A549 (cell line): Measurements from ENCODE around the gene GLIS1. TPM values are rescaled to one million over a fixed set of nuclear protein-coding genes. Genes with fewer than 3 reads are reported as not detected.

Source experiments
- ATAC-seq, 2 experiments: fragments of 200-7000 bp in 1 of 2; fragments of >200 bp in 1 of 2; cut with Nextera tagmentation in 1 of 2; cut with Tn5 transposase in 1 of 2; 3 replicates each; pipeline versions ENCODE4 v1.8.0 to v1.9.1; 2018 to 2020; ENCODE audit warnings: mild to moderate bottlenecking in 1 of 2, moderate library complexity in 1 of 2
- CTCF ChIA-PET: fragments of 300-600 bp; sonication (Branson Sonifier 250); formaldehyde crosslinking; extraction: SDS; loops from one replicate; lab custom pipeline; 2021; ENCODE audit warnings: antibody characterized with exemption, inconsistent platforms; lab: Yijun Ruan, JAX
- POLR2A ChIA-PET: fragments of 350-600 bp; formaldehyde crosslinking; extraction: SDS; loops from one replicate; lab custom pipeline; 2021; ENCODE audit warnings: antibody characterized with exemption, inconsistent platforms; lab: Yijun Ruan, JAX
- DNase-seq, 2 experiments: peaks; one replicate each; pipeline versions ENCODE4 v3.0.0 to v3.0.0-alpha.2; 2011 to 2016; ENCODE audit warnings: low read depth in 1 of 2, low spot score in 1 of 2
- FAIRE-seq: peaks from 2 replicates; lab custom pipeline; 2011; peaks lifted over from hg19 to GRCh38; lab: Jason Lieb, UNC
- H3K27ac ChIP-seq, 2 experiments: fragments of >200 bp; sonication (Bioruptor Twin); formaldehyde crosslinking; 3 replicates each; pipeline ENCODE4 v1.5.1; 2016 to 2017
- H3K4me1 ChIP-seq: fragments of >200 bp; sonication (Bioruptor Twin); formaldehyde crosslinking; 3 replicates; pipeline ENCODE4 v1.6.1; 2016
- H3K4me2 ChIP-seq: fragments of >200 bp; sonication (Bioruptor Twin); formaldehyde crosslinking; 3 replicates; pipeline ENCODE4 v1.6.1; 2016
- H3K4me3 ChIP-seq: fragments of >200 bp; sonication (Bioruptor Twin); formaldehyde crosslinking; 3 replicates; pipeline ENCODE4 v1.5.1; 2016
- H3K9me3 ChIP-seq: fragments of >200 bp; sonication (Bioruptor Twin); formaldehyde crosslinking; 3 replicates; pipeline ENCODE4 v1.6.1; 2016
- BCL3 ChIP-seq: fragments of >200 bp; sonication (Bioruptor Twin); formaldehyde crosslinking; IDR thresholded peaks from 3 replicates; pipeline ENCODE4 v1.6.1; 2016
- CEBPB ChIP-seq, 2 experiments: fragments of >200 bp in 1 of 2; sonication (Bioruptor Twin) in 1 of 2; formaldehyde crosslinking in 1 of 2; IDR thresholded peaks; 2 replicates each; pipeline ENCODE4 v1.6.1; 2012 to 2016
- CTCF ChIP-seq: fragments of >200 bp; sonication (Bioruptor Twin); formaldehyde crosslinking; IDR thresholded peaks from 3 replicates; pipeline ENCODE4 v1.5.1; 2016
- EP300 ChIP-seq, 2 experiments: fragments of >200 bp; sonication (Bioruptor Twin); formaldehyde crosslinking; IDR thresholded peaks; 2 replicates in 1 of 2; 3 replicates in 1 of 2; pipeline ENCODE4 v1.6.1; 2016 to 2017
- GATA3 ChIP-seq: IDR thresholded peaks from 2 replicates; pipeline ENCODE4 v1.6.1; 2012; ENCODE audit warnings: borderline replicate concordance
- HEYL ChIP-seq: fragments of 250-450 bp; sonication (Bioruptor Pico); IDR thresholded peaks from 2 replicates; pipeline ENCODE4 v1.8.0; 2021; ENCODE audit warnings: mild to moderate bottlenecking, moderate library complexity
- JUNB ChIP-seq: fragments of >200 bp; sonication (Bioruptor Twin); formaldehyde crosslinking; IDR thresholded peaks from 2 replicates; pipeline ENCODE4 v1.6.1; 2016
- KDM1A ChIP-seq: fragments of 200-600 bp; sonication (generic); IDR thresholded peaks from 2 replicates; pipeline ENCODE4 v1.6.1; 2016; ENCODE audit warnings: low read depth, mild to moderate bottlenecking
- MYC ChIP-seq: IDR thresholded peaks from 2 replicates; pipeline ENCODE4 v1.6.1; 2012; ENCODE audit warnings: mild to moderate bottlenecking, inconsistent platforms, low read length, improper control_type of control experiment, borderline replicate concordance
- PBX3 ChIP-seq: IDR thresholded peaks from 2 replicates; pipeline ENCODE4 v1.6.1; 2012
- RAD21 ChIP-seq, 2 experiments: fragments of >200 bp in 1 of 2; sonication (Bioruptor Twin) in 1 of 2; formaldehyde crosslinking in 1 of 2; IDR thresholded peaks in 1 of 2; conservative IDR thresholded peaks in 1 of 2; 2 replicates in 1 of 2; 3 replicates in 1 of 2; pipeline ENCODE4 v1.6.1; 2012 to 2018; ENCODE audit warnings: inconsistent platforms in 1 of 2
- RCOR1 ChIP-seq: fragments of 150-350 bp; IDR thresholded peaks from 2 replicates; pipeline ENCODE4 v1.6.1; 2014; ENCODE audit warnings: antibody characterized with exemption, low read length, low read depth
- RFX5 ChIP-seq: fragments of 450-650 bp; IDR thresholded peaks from 2 replicates; pipeline ENCODE4 v1.7.1; 2014; ENCODE audit warnings: antibody characterized with exemption, mild to moderate bottlenecking, moderate library complexity
- SMC3 ChIP-seq: fragments of >200 bp; sonication (Bioruptor Twin); formaldehyde crosslinking; IDR thresholded peaks from 3 replicates; pipeline ENCODE4 v1.6.1; 2018; ENCODE audit warnings: inconsistent platforms
- SREBF2 ChIP-seq: fragments of 450-650 bp; IDR thresholded peaks from 2 replicates; pipeline ENCODE4 v1.6.1; 2014; ENCODE audit warnings: mild to moderate bottlenecking, moderate library complexity
- TFCP2L1 ChIP-seq: fragments of 250-450 bp; sonication (Bioruptor Pico); IDR thresholded peaks from 2 replicates; pipeline ENCODE4 v1.5.0; 2021; ENCODE audit warnings: mild to moderate bottlenecking
- TP53 ChIP-seq: fragments of 250-450 bp; sonication (Bioruptor Pico); IDR thresholded peaks from 2 replicates; pipeline ENCODE4 v1.5.0; 2021; ENCODE audit warnings: mild to moderate bottlenecking, moderate library complexity
- ZC3H11A ChIP-seq: fragments of 450-650 bp; IDR thresholded peaks from 2 replicates; pipeline ENCODE4 v1.6.1; 2014; ENCODE audit warnings: antibody characterized with exemption, mild to moderate bottlenecking
- ZFP36 ChIP-seq: fragments of 450-650 bp; IDR thresholded peaks from 2 replicates; pipeline ENCODE4 v1.6.1; 2014; ENCODE audit warnings: borderline replicate concordance; ENCODE audit not compliant: partially characterized antibody
- WGBS: methylation state at CpG from one replicate; pipeline ENCODE4 v1.1.6; 2017; ENCODE audit errors: missing lambda C conversion rate; 5-methylcytosine and 5-hydroxymethylcytosine counted together
- polyA plus RNA-seq, 4 experiments: library from polyadenylated mRNA; depleted of rRNA in 3 of 4; stranded (reverse); fragments of >200 nt; fragmentation: RNase III in 1 of 4; extraction: RNeasy Plus Mini Kit Qiagen cat#74134 plus additional on column Dnase treatment in 1 of 4; gene quantifications; 2 replicates in 3 of 4; 3 replicates in 1 of 4; pipeline ENCODE4 v1.2.3, GENCODE V29; 2011 to 2017
- TF ChIP-seq, protein P1 (sequence below): fragments of 250-450 bp; sonication (Bioruptor Pico); IDR thresholded peaks from 2 replicates; pipeline ENCODE4 v1.5.0; 2021; ENCODE audit warnings: mild to moderate bottlenecking, moderate library complexity, borderline replicate concordance

GLIS1 gene
- polyA plus RNA-seq, 2 of the 4 experiments (the other 2 are of a cell fraction), result 0.04 TPM; not detected in 1

GRCh38 chr1:53737648-53738204, 1.2 kb downstream of the GLIS1 start:
- DNase-seq (no peak), FAIRE-seq (no peak), ATAC-seq (no peak)
- POLR2A ChIA-PET, result no interaction called here
- CTCF ChIA-PET, result interaction anchor here (2.9 kb wide), 1 partner anchor 16 kb away, joined by 8 read pairs; no protein-coding TSS in a partner anchor
- TF ChIP-seq TP53 (CRISPR knock-in tag), result no peak
- no peak for TF ChIP-seq RAD21 (conservative IDR thresholded peaks at IDR 0.05 in 1 of 2, IDR thresholded peaks at IDR 0.05 in 1 of 2)
- no peak overlapping the region for H3K27ac ChIP-seq
- peaks cover 12% of the 10 kb centered on the region; the same call in 2 of the 3 replicates for H3K4me1 ChIP-seq
- WGBS, result 62% methylated on average over 8 of the region's 58 CpGs
- H3K9me3 ChIP-seq, result peaks cover 8% of the 10 kb centered on the region; the same call in 1 of the 3 replicates
- no peak overlapping the region for H3K4me3 ChIP-seq
- no peak overlapping the region; the same call in 2 of the 3 replicates for H3K4me2 ChIP-seq

- POLR2A ChIA-PET, result no interaction called here
- CTCF ChIA-PET, result interaction anchor here (1.2 to 2.9 kb wide), 2 partner anchors 18 to 57 kb away, joined by 3 to 8 read pairs; no protein-coding TSS in a partner anchor
- H3K27ac ChIP-seq, result no peak overlapping the region
Observed at GRCh38 chr1:53736290-53736689, 2.7 kb downstream of the GLIS1 start.

More at GRCh38 chr1:53736290-53736689, 2.7 kb downstream of the GLIS1 start:
- TF ChIP-seq EP300 (IDR thresholded peaks at IDR 0.05) (no peak), TP53 (CRISPR knock-in tag) (no peak), PBX3 (no peak), ZC3H11A (no peak), TFCP2L1 (no peak), RCOR1 (no peak), CTCF (no peak), ZFP36 (no peak), MYC (no peak), CEBPB (IDR thresholded peaks at IDR 0.05) (no peak), KDM1A (no peak), GATA3 (no peak), HEYL (CRISPR knock-in tag) (no peak), SREBF2 (no peak), BCL3 (no peak), RFX5 (no peak), JUNB (no peak), SMC3 (no peak)
- TF ChIP-seq, protein P1, sequence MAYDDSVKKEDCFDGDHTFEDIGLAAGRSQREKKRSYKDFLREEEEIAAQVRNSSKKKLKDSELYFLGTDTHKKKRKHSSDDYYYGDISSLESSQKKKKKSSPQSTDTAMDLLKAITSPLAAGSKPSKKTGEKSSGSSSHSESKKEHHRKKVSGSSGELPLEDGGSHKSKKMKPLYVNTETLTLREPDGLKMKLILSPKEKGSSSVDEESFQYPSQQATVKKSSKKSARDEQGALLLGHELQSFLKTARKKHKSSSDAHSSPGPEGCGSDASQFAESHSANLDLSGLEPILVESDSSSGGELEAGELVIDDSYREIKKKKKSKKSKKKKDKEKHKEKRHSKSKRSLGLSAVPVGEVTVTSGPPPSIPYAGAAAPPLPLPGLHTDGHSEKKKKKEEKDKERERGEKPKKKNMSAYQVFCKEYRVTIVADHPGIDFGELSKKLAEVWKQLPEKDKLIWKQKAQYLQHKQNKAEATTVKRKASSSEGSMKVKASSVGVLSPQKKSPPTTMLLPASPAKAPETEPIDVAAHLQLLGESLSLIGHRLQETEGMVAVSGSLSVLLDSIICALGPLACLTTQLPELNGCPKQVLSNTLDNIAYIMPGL (CRISPR knock-in tag), result no peak
- H3K4me3 ChIP-seq, result no peak overlapping the region
- FAIRE-seq, result no peak
- WGBS, result 53% methylated on average over 11 of the region's 11 CpGs
- ATAC-seq, result no peak
- no peak overlapping the region for H3K4me2 ChIP-seq
- no peak for DNase-seq
- H3K9me3 ChIP-seq, result no peaks in the 10 kb centered on the region
- H3K4me1 ChIP-seq, result peaks cover 12% of the 10 kb centered on the region; the same call in 2 of the 3 replicates
